Calu3 (cell line): ENCODE results near the gene MMD2. TPM values are rescaled to one million over a fixed set of nuclear protein-coding genes. Genes with fewer than 3 reads are reported as not detected.

Experiments
- BruUV-seq: library from RNA; stranded (reverse); fragments of 400-500 nt; replicated peaks from 2 replicates; lab custom pipeline; 2021; lab: Mats Ljungman, UMichigan
- CTCF ChIA-PET: fragments of 300-600 bp; sonication (Branson Sonifier 250); formaldehyde crosslinking; loops from one replicate; lab custom pipeline; 2022; ENCODE audit warnings: antibody characterized with exemption; lab: Charles Lee
- DNase-seq: peaks from one replicate; pipeline ENCODE4 v3.0.0; 2022
- H3K27ac Mint-ChIP-seq: one replicate; pipeline ENCODE4 v1.8.0; 2022; ENCODE audit warnings: mixed read lengths; ENCODE audit not compliant: unreplicated experiment
- H3K27me3 Mint-ChIP-seq: one replicate; pipeline ENCODE4 v1.8.0; 2022; ENCODE audit warnings: mixed read lengths; ENCODE audit not compliant: unreplicated experiment
- H3K36me3 Mint-ChIP-seq: one replicate; pipeline ENCODE4 v1.8.0; 2022; ENCODE audit warnings: mild to moderate bottlenecking, moderate library complexity, mixed read lengths; ENCODE audit not compliant: insufficient read depth, unreplicated experiment
- H3K4me1 Mint-ChIP-seq: one replicate; pipeline ENCODE4 v1.8.0; 2022; ENCODE audit warnings: mild to moderate bottlenecking, low read depth, mixed read lengths; ENCODE audit not compliant: unreplicated experiment
- H3K4me3 Mint-ChIP-seq: one replicate; pipeline ENCODE4 v1.8.0; 2022; ENCODE audit warnings: mild to moderate bottlenecking, low read depth, moderate library complexity, mixed read lengths; ENCODE audit not compliant: unreplicated experiment
- H3K9me3 Mint-ChIP-seq: one replicate; pipeline ENCODE4 v1.8.0; 2022; ENCODE audit warnings: low read depth, mixed read lengths; ENCODE audit not compliant: unreplicated experiment
- CTCF ChIP-seq: fragments of 200-600 bp; IDR thresholded peaks from one replicate; pipeline ENCODE4 v1.8.0; 2022; ENCODE audit warnings: antibody characterized with exemption; ENCODE audit not compliant: unreplicated experiment
- intact Hi-C: fragments of 100-400 bp; cut with micrococcal nuclease; formaldehyde crosslinking; loops from one replicate; pipeline ENCODE4 v1.10.0; 2022; ENCODE audit not compliant: unreplicated experiment
- total RNA-seq: library from RNA; stranded (reverse); gene quantifications from 2 replicates; pipeline ENCODE4 v1.2.3, GENCODE V29; 2022

MMD2 gene
- total RNA-seq, 1 experiment from 2014 or later = not detected

GRCh38 chr7:4879396-4880081, 79.4 kb downstream of the MMD2 start:
- intact Hi-C loops = no loop called here
- no peak for TF ChIP-seq CTCF
- CTCF ChIA-PET = no interaction called here
- peaks cover 24% of the 10 kb centered on the region for H3K27me3 Mint-ChIP-seq
- H3K4me1 Mint-ChIP-seq = no peaks in the 10 kb centered on the region
- DNase-seq = no peak
- BruUV-seq = no TSS peak
- H3K9me3 Mint-ChIP-seq = no peaks in the 10 kb centered on the region
- H3K27ac Mint-ChIP-seq = no peak overlapping the region
- H3K4me3 Mint-ChIP-seq = no peak overlapping the region
- peaks cover 2% of the 10 kb centered on the region for H3K36me3 Mint-ChIP-seq

- TF ChIP-seq CTCF = no peak
- no peaks in the 10 kb centered on the region for H3K9me3 Mint-ChIP-seq
- no peak overlapping the region for H3K27ac Mint-ChIP-seq
- H3K36me3 Mint-ChIP-seq = no peaks in the 10 kb centered on the region
- intact Hi-C loops = no loop called here
- H3K4me3 Mint-ChIP-seq = no peak overlapping the region
- no peaks in the 10 kb centered on the region for H3K4me1 Mint-ChIP-seq
- no TSS peak for BruUV-seq
- H3K27me3 Mint-ChIP-seq = peaks cover 18% of the 10 kb centered on the region
- CTCF ChIA-PET = no interaction called here
- no peak for DNase-seq
Measured at GRCh38 chr7:4878336-4879335, 80.4 kb downstream of the MMD2 start.

- Mint-ChIP-seq H3K9me3 (no peaks in the 10 kb centered on the region), H3K36me3 (no peaks in the 10 kb centered on the region), H3K27me3 (peaks cover 19% of the 10 kb centered on the region), H3K27ac (no peak overlapping the region), H3K4me3 (no peak overlapping the region), H3K4me1 (no peaks in the 10 kb centered on the region)
- no peak for DNase-seq
- BruUV-seq = no TSS peak
- intact Hi-C loops = no loop called here
- CTCF ChIA-PET = no interaction called here
- no peak for TF ChIP-seq CTCF
Measured at GRCh38 chr7:4876586-4876985, 82.4 kb downstream of the MMD2 start.

- H3K4me3 Mint-ChIP-seq = no peak overlapping the region
- peaks cover 29% of the 10 kb centered on the region for H3K27me3 Mint-ChIP-seq
- no peak for TF ChIP-seq CTCF
- CTCF ChIA-PET = no interaction called here
- intact Hi-C loops = no loop called here
- H3K36me3 Mint-ChIP-seq = no peaks in the 10 kb centered on the region
- no peak for DNase-seq
- no peaks in the 10 kb centered on the region for H3K9me3 Mint-ChIP-seq
- no peak overlapping the region for H3K27ac Mint-ChIP-seq
- H3K4me1 Mint-ChIP-seq = no peaks in the 10 kb centered on the region
- BruUV-seq = no TSS peak
Measured at GRCh38 chr7:4875391-4875790, 83.6 kb downstream of the MMD2 start.
